PC-3 (cell line): Measurements from ENCODE around the gene FAM9C.

Source experiments
- EZH2 ChIP-seq: fragments of 300-600 bp; sonication (generic); IDR thresholded peaks from one replicate; pipeline ENCODE4 v1.6.1; 2017; ENCODE audit warnings: antibody characterized with exemption, mild to moderate bottlenecking, low read length; ENCODE audit not compliant: unreplicated experiment
- EZH2phosphoT487 ChIP-seq: fragments of 300-600 bp; sonication (generic); IDR thresholded peaks from 2 replicates; pipeline ENCODE4 v1.6.1; 2018; ENCODE audit warnings: mild to moderate bottlenecking, antibody characterized with exemption, low read length, borderline replicate concordance
- TF ChIP-seq, protein P1 (sequence below): fragments of 300-600 bp; sonication (generic); conservative IDR thresholded peaks from 2 replicates; pipeline ENCODE4 v1.5.1; 2017; ENCODE audit warnings: antibody characterized with exemption, low read depth, mild to moderate bottlenecking, low read length

DNA sequence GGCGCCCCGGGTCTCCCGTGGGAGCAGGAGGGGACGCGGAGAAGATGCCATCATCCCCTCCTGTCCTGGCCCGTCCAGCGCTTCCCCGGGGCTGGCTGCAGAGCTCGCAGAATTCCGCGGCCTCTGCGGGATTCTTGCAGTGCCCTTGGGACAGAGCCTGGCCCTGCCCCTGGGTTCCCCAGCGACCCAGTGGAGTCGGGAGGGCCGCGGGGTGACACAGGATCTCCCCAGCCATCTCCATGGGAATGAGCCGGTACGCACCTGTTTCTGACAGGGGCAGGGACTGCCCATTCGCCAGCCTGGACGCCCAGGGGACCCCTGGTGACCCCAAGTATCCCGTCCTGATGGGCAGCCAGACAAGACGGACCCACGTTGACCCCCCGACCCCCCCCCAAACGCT is 482 bp downstream of the FAM9C start:
- TF ChIP-seq, protein P1, sequence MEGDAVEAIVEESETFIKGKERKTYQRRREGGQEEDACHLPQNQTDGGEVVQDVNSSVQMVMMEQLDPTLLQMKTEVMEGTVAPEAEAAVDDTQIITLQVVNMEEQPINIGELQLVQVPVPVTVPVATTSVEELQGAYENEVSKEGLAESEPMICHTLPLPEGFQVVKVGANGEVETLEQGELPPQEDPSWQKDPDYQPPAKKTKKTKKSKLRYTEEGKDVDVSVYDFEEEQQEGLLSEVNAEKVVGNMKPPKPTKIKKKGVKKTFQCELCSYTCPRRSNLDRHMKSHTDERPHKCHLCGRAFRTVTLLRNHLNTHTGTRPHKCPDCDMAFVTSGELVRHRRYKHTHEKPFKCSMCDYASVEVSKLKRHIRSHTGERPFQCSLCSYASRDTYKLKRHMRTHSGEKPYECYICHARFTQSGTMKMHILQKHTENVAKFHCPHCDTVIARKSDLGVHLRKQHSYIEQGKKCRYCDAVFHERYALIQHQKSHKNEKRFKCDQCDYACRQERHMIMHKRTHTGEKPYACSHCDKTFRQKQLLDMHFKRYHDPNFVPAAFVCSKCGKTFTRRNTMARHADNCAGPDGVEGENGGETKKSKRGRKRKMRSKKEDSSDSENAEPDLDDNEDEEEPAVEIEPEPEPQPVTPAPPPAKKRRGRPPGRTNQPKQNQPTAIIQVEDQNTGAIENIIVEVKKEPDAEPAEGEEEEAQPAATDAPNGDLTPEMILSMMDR, result no peak
- TF ChIP-seq EZH2phosphoT487, result no peak
- TF ChIP-seq EZH2, result no peak
